ENCODE measurements around the gene EPC2.
"Not testable (repeated sequence)": the region's sequence is repeated elsewhere in the genome, so short reads cannot be mapped to it uniquely, and the experiment has no call there.

DNA sequence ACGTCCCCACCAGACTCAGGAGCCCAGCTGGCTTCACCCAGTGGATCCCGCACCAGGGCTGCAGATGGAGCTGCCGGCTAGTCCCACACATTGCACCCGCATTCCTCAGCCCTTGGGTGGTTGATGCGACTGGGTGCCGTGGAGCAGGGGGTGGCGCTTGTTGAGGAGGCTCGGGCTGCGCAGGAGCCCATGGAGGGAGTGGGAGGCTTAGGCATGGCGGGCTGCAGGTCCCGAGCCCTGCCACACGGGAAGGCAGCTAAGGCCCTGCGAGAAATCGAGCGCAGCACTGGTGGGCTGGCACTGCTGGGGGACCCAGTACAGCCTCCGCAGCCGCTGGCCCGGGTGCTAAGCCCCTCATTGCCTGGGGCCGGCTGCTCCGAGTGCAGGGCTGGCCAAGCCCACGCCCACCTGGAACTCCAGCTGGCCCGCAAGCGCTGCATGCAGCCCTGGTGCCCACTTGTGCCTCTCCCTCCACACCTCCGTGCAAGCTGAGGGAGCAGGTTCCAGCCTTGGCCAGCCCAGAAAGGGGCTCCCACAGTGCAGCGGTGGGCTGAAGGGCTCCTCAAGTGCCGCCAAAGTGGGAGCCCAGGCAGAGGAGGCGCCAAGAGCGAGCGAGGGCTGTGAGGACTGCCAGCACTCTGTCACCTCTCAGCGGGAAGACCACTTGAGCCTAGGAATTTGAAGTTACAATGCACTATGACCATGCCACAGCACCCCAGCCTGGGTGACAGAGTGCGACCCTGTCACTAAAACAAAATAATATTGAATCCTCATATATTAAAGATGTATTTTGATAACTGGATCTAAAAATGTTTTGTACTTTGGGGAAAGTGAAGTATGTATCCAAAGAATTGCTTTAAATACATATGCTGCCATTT lies 34.0 kb downstream of the EPC2 start:
- TF ChIP-seq, protein P1, sequence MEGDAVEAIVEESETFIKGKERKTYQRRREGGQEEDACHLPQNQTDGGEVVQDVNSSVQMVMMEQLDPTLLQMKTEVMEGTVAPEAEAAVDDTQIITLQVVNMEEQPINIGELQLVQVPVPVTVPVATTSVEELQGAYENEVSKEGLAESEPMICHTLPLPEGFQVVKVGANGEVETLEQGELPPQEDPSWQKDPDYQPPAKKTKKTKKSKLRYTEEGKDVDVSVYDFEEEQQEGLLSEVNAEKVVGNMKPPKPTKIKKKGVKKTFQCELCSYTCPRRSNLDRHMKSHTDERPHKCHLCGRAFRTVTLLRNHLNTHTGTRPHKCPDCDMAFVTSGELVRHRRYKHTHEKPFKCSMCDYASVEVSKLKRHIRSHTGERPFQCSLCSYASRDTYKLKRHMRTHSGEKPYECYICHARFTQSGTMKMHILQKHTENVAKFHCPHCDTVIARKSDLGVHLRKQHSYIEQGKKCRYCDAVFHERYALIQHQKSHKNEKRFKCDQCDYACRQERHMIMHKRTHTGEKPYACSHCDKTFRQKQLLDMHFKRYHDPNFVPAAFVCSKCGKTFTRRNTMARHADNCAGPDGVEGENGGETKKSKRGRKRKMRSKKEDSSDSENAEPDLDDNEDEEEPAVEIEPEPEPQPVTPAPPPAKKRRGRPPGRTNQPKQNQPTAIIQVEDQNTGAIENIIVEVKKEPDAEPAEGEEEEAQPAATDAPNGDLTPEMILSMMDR (IDR thresholded peaks at IDR 0.05): not testable (repeated sequence)
- not testable (repeated sequence) for TF ChIP-seq POLR2A (IDR thresholded peaks at IDR 0.05)
